ENCODE data around the gene CD300LF.

CD300LF gene

GRCh38 chr17:74740641-74741387 lies 28.1 kb upstream of the CD300LF start:
- Mint-ChIP-seq H3K4me1 (peaks cover 79% of the 10 kb centered on the region), H3K27me3 (peaks cover 5% of the 10 kb centered on the region), H3K36me3 (ENCODE audit: low read depth) (no peaks in the 10 kb centered on the region), H3K4me3 (no peak overlapping the region), H3K9me3 (no peaks in the 10 kb centered on the region), H3K27ac (no peak overlapping the region)
- no peak for DNase-seq
- no peak for ATAC-seq

- Mint-ChIP-seq H3K27me3 (peaks cover 5% of the 10 kb centered on the region), H3K4me3 (no peak overlapping the region), H3K9me3 (no peaks in the 10 kb centered on the region), H3K4me1 (peaks cover 79% of the 10 kb centered on the region), H3K36me3 (ENCODE audit: low read depth) (no peaks in the 10 kb centered on the region), H3K27ac (no peak overlapping the region)
- DNase-seq: no peak
- no peak for ATAC-seq
Measured at GRCh38 chr17:74740173-74740572, 27.4 kb upstream of the CD300LF start.

- peaks cover 9% of the 10 kb centered on the region for H3K27me3 Mint-ChIP-seq
- DNase-seq (no peak), ATAC-seq (no peak)
- H3K4me3 Mint-ChIP-seq: peak overlapping the region; percentile 64
- H3K36me3 Mint-ChIP-seq (ENCODE audit: low read depth): no peaks in the 10 kb centered on the region
- no peak overlapping the region for H3K27ac Mint-ChIP-seq
- H3K9me3 Mint-ChIP-seq: no peaks in the 10 kb centered on the region
- H3K4me1 Mint-ChIP-seq: peaks cover 73% of the 10 kb centered on the region
Measured at GRCh38 chr17:74739227-74739831, 26.6 kb upstream of the CD300LF start.

GRCh38 chr17:74738051-74738996 lies 25.6 kb upstream of the CD300LF start:
- ATAC-seq: peak; percentile 84
- peaks cover 9% of the 10 kb centered on the region for H3K27me3 Mint-ChIP-seq
- peak; percentile 80 for DNase-seq
- H3K4me3 Mint-ChIP-seq: peak overlapping the region; percentile 78
- H3K27ac Mint-ChIP-seq: peak overlapping the region; percentile 57
- no peaks in the 10 kb centered on the region for H3K36me3 Mint-ChIP-seq (ENCODE audit: low read depth)
- peaks cover 63% of the 10 kb centered on the region for H3K4me1 Mint-ChIP-seq
- no peaks in the 10 kb centered on the region for H3K9me3 Mint-ChIP-seq

GRCh38 chr17:74737299-74738050 lies 24.8 kb upstream of the CD300LF start:
- Mint-ChIP-seq H3K36me3 (ENCODE audit: low read depth) (no peaks in the 10 kb centered on the region), H3K4me3 (peak overlapping the region; percentile 78), H3K9me3 (no peaks in the 10 kb centered on the region), H3K27ac (peak overlapping the region; percentile 59), H3K4me1 (peaks cover 54% of the 10 kb centered on the region), H3K27me3 (peaks cover 9% of the 10 kb centered on the region)
- no peak for ATAC-seq
- peak; percentile 57 for DNase-seq

GRCh38 chr17:74736513-74737298 lies 24.0 kb upstream of the CD300LF start, which contains the start of gene RAB37:
RAB37 (plus strand) TSS chr17:74737256; CDS start chr17:74737273, 17 bp downstream.
- H3K36me3 Mint-ChIP-seq (ENCODE audit: low read depth): no peaks in the 10 kb centered on the region
- peak within 1 kb of the TSS; percentile 59 for H3K27ac Mint-ChIP-seq
- ATAC-seq (peak; percentile 8), DNase-seq (peak; percentile 61)
- H3K9me3 Mint-ChIP-seq: no peaks in the 10 kb centered on the region
- H3K4me1 Mint-ChIP-seq: peaks cover 47% of the 10 kb centered on the region
- H3K27me3 Mint-ChIP-seq: peaks cover 9% of the 10 kb centered on the region
- H3K4me3 Mint-ChIP-seq: peak within 1 kb of the TSS; percentile 78

DNA sequence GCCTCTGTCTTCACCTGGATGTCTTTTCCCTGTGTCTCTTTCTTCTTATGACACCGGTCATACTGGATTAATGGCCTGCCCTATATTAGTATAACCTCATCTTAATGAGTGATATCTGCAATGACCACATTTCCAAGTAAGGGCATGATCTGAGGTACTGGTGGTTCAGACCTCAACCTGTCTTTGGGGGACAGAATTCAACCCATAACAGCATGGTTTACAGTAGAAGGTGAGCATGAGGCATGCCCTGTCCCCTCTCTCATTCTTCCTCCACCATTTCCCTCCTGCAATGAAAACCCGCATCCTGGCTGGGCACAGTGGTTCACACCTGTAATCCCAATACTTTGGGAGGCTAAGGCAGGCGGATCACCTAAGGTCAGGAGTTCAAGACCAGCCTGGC lies 21.5 kb upstream of the CD300LF start:
- H3K27ac Mint-ChIP-seq: no peak overlapping the region
- no peaks in the 10 kb centered on the region for H3K36me3 Mint-ChIP-seq (ENCODE audit: low read depth)
- H3K4me3 Mint-ChIP-seq: no peak overlapping the region

DNA sequence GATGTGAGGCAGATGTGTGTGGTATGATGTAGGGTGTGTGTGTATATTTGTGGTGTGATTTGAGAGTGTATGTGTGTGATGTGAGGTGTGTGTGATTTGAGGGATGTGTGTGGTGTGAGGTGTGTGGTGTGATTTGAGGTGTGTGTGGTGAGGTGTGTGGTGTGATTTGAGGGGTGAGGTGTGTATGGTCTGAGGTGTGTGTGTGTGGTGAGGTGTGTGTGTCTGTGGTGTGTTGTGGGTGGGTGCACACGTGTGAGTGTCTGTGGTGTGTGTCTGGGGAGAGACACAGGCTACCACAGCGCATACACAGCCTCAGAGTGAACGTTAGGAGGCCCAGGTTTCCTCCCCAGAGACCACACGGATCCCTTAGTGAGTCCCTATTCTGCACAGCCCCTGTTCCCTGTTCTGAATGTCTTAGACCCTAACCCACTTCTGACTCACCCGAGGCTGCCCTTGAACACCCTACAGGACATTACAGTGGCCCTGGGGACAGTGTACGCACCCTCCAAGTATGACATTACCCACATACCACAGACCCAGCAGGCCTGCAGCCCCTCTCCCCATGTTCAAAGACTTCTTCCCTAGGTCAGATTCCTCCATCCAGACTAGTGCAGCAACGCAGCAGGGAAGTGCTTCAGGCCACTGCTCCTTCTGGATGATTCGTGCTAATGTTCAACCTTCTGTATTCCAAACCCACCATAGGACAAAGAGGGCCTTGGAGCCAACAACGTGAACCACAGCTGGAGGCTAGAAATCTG lies 20.8 kb upstream of the CD300LF start:
- DNase-seq (no peak), ATAC-seq (no peak)
- Mint-ChIP-seq H3K4me3 (no peak overlapping the region), H3K36me3 (ENCODE audit: low read depth) (no peaks in the 10 kb centered on the region), H3K9me3 (no peaks in the 10 kb centered on the region), H3K27ac (no peak overlapping the region), H3K27me3 (peaks cover 9% of the 10 kb centered on the region), H3K4me1 (peaks cover 32% of the 10 kb centered on the region)

More for the DNA sequence above, 21.5 kb upstream of the CD300LF start:
- Mint-ChIP-seq H3K27me3 (peaks cover 9% of the 10 kb centered on the region), H3K9me3 (no peaks in the 10 kb centered on the region), H3K4me1 (peaks cover 39% of the 10 kb centered on the region)
- no peak for DNase-seq
- ATAC-seq: no peak

GRCh38 chr17:74732042-74732867 lies 19.5 kb upstream of the CD300LF start:
- Mint-ChIP-seq H3K4me3 (no peak overlapping the region), H3K4me1 (peaks cover 19% of the 10 kb centered on the region), H3K36me3 (ENCODE audit: low read depth) (no peaks in the 10 kb centered on the region), H3K27ac (no peak overlapping the region), H3K27me3 (peaks cover 9% of the 10 kb centered on the region), H3K9me3 (no peaks in the 10 kb centered on the region)
- DNase-seq: no peak
- ATAC-seq: no peak

GRCh38 chr17:74731347-74731605 lies 18.6 kb upstream of the CD300LF start:
- Mint-ChIP-seq H3K27me3 (peaks cover 6% of the 10 kb centered on the region), H3K36me3 (ENCODE audit: low read depth) (no peaks in the 10 kb centered on the region), H3K27ac (peak overlapping the region; percentile 21), H3K4me1 (peaks cover 16% of the 10 kb centered on the region), H3K4me3 (no peak overlapping the region), H3K9me3 (no peaks in the 10 kb centered on the region)
- no peak for DNase-seq
- no peak for ATAC-seq

DNA sequence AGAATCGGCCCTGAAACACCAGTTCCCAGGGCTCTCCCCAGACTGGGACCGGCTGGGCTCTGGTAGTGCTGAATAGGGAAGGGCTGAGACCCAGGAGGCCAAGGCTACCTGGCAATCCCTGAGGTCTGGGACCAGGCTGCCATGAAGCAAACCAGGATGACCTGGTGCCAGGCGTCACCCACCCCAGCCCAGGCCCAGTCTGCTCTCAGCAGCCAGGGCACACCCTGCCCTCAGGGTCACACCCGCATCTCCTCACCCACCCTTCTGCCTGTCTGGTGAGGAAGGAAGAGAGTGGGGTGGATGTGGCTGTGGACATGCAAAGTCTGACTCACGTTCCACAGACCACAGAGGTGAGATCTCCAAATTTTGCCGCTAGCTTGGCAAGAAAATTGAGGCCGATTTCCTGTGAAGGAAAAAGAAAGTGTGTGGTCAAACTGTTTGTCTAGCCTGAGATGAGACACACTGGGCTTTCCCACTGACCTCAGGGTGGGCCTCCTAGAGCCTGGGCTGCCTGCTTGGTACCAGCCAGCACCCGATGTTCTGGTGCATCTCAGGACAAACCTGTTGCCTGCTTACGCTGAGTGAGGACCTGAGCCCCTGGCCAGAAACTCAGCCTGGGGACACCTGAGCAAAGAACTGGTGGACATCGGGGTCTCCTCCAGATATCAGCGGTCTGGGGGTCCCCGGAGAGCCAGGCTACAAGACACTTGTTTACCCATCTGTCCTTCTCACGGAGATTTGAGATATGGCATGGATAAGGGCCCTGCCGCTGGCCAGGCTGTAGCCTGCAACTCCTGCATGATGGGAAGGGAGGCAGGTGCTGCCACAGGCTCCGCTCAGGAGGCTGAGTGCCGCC lies 18.0 kb upstream of the CD300LF start:
- H3K36me3 Mint-ChIP-seq (ENCODE audit: low read depth): no peaks in the 10 kb centered on the region
- ATAC-seq: peak; percentile 89
- peaks cover 4% of the 10 kb centered on the region for H3K27me3 Mint-ChIP-seq
- peak overlapping the region; percentile 37 for H3K27ac Mint-ChIP-seq
- DNase-seq: peak; percentile 54
- H3K4me3 Mint-ChIP-seq: no peak overlapping the region
- H3K4me1 Mint-ChIP-seq: peaks cover 15% of the 10 kb centered on the region
- H3K9me3 Mint-ChIP-seq: no peaks in the 10 kb centered on the region

- Mint-ChIP-seq H3K9me3 (no peaks in the 10 kb centered on the region), H3K27ac (no peak overlapping the region), H3K4me1 (peaks cover 15% of the 10 kb centered on the region), H3K4me3 (no peak overlapping the region), H3K27me3 (peaks cover 3% of the 10 kb centered on the region), H3K36me3 (ENCODE audit: low read depth) (no peaks in the 10 kb centered on the region)
- no peak for ATAC-seq
- DNase-seq: no peak
Measured at GRCh38 chr17:74729866-74730265, 17.1 kb upstream of the CD300LF start.
